GM21786 (cell line): ENCODE data around the gene CFAP57.

Experiments
- ATAC-seq: cut with Tn5 transposase; IDR thresholded peaks from one replicate; pipeline ENCODE4 v1.9.1; 2021; ENCODE audit not compliant: unreplicated experiment

The CFAP57 gene

DNA sequence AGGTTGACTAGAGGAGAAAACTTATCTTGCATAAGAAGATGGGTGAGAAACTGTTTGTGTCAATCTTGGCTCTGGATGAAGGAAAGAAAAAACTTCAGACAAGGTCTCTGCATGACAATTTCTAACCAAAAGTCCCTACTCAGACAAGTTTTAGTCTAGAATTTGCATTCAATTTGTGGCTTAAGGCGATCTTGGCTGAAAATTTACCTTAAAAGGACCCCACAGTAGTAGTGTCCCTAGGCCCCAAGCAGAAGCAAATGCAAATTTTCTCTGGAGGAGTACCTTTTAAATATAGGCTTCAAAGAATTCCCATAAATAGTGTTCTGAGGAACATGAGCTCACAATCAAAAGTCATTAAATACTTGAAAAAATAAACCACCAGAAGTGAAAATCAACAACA is 80.1 kb downstream of the CFAP57 start:
- ATAC-seq: no peak

GRCh38 chr1:43253173-43253572 is 81.0 kb downstream of the CFAP57 start:
- ATAC-seq: no peak

DNA sequence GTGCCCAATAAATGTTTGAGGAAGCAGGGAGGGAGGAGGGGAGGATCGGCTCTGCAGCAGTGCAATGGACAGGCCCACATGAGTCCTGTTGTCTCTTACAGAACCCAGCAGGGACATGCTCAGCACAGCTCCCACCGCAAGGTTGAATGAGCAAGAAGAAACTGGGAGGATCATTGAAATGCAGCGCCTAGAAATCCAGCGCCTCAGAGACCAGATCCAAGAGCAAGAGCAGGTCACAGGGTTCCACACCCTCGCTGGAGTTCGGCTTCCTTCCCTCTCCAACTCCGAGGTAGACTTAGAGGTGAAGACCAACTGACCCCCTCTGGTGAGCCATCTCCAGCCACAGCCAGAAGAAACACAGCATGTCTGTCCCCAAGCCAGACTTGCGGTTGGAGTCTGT is 81.7 kb downstream of the CFAP57 start:
- ATAC-seq: no peak

DNA sequence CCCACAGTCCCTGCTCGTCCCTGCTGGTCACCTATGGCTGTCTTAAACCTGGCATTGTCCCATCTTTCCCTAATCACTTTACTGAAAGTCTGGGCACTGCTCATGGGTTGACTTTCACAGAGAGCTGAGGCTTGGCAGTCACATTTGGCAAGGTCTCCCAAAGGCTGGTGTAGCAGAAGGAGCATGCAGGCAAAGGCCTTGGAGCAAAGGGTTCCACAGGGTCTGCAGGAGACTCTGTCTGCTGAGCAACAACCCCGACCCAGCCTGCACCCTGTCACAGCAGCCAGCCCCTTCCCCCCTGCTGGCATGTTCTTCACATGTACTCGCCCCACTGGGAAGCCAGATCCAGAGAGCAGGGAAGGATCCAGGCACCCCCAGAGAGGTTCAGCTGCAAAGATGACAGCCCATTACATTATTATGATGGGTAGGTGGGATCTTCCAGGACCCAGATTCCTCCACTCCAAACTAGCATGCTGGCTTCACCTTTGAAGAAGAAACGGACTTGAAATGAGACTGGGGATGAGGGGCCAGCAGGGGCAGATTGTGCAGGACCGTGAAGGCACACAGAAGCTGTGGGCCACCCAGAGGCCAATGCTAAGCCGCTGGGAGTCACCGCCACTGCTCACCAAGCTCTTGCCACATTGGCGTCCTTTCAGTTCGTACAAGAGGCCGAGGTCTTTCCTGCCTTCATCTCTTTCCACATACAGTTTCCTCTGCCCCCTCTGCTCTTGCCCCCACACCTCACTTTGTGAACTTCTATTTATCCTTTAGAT is 83.5 kb downstream of the CFAP57 start:
- no peak for ATAC-seq

- ATAC-seq: no peak
These were observed 84.8 kb downstream of the CFAP57 start for GRCh38 chr1:43256675-43257570.

DNA sequence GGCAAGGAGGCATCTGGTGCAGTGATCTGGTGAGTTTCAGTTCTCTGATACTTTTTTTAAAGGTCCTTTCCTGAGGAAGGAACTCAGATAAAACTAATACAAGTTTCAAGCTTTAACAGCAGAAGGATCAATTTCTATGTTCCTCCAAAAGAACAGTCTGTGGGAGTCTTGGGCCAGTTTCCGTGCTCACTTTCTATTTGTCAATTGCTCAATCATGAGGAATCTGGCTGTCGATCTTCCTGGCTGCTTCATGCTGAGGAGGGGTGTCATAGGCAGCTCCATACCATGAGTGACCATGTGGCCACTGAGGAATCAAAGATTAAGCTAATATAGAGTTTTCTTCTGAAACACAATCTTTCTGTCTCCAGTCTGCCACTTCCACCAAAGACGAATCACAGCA is 86.2 kb downstream of the CFAP57 start:
- ATAC-seq: no peak

DNA sequence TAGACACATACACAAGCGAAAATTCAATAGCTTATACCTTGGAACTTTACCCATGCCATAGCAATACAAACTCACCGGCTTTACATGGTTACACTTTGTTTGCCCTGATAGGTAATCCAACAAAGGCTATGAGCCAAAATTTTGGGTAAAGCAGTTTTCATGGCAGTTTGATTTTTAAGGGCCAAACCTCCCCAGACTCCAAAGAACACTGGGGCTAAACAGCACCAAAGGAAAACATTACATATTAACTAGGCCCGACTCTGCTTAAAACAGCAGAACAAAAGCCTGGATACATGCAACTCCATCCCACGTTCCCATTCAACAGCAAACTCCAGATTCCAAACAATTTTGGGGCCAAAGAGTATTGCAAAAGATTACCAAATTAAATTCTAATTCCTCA is 93.3 kb downstream of the CFAP57 start:
- ATAC-seq: no peak

DNA sequence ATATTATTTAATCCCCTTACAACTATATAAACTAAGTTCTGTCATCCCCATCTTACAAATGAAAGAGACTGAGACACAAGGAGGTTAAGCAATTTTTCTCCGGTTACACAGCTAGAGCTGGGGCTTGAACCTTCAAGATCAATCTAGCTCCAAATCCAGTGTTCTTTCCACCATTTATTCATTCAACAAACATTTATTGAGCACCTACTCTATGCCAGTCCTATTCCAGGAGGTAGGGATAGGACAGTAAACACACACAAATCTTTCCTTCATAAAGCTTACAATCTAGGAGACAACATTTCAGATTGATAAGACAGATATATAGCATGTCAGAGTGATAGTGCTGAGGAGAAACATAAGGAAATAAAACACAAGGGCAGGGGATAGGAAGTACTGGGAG is 94.8 kb downstream of the CFAP57 start:
- no peak for ATAC-seq

DNA sequence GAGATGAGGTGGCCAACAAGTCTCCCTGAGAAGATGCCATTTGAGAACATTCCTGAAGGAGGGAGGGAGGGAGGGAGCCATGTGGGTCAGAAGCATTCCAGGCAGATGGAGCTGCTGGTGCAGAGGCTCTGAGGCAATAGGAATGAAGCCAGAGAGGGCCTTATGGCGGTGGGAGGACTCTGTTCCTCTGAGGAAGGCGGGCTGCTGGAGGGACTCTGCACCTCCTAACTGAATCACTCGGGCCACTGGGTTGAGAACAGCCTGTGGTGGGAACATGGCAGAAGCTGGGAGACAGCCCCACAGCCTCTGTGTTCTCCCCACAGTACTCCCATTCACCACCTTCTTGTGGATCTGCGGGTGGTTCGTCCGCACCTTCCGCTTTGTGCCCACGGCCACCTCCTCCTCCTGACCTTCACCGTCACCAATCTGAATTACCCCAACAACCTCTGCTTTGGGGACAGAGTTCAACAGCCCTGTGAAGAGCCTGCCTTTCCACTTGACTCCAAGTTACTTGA is 95.2 kb downstream of the CFAP57 start:
- no peak for ATAC-seq

GRCh38 chr1:43267818-43268425 is 95.8 kb downstream of the CFAP57 start:
- ATAC-seq: no peak

- ATAC-seq: no peak
These were observed 97.7 kb downstream of the CFAP57 start, which contains the start of gene TMEM125 for GRCh38 chr1:43269627-43270375. Gene TMEM125, plus strand, starts transcription at chr1:43269983. Its CDS starts 2,740 bp downstream, at chr1:43272723.

GRCh38 chr1:43270421-43271095 is 98.4 kb downstream of the CFAP57 start:
- ATAC-seq: no peak

DNA sequence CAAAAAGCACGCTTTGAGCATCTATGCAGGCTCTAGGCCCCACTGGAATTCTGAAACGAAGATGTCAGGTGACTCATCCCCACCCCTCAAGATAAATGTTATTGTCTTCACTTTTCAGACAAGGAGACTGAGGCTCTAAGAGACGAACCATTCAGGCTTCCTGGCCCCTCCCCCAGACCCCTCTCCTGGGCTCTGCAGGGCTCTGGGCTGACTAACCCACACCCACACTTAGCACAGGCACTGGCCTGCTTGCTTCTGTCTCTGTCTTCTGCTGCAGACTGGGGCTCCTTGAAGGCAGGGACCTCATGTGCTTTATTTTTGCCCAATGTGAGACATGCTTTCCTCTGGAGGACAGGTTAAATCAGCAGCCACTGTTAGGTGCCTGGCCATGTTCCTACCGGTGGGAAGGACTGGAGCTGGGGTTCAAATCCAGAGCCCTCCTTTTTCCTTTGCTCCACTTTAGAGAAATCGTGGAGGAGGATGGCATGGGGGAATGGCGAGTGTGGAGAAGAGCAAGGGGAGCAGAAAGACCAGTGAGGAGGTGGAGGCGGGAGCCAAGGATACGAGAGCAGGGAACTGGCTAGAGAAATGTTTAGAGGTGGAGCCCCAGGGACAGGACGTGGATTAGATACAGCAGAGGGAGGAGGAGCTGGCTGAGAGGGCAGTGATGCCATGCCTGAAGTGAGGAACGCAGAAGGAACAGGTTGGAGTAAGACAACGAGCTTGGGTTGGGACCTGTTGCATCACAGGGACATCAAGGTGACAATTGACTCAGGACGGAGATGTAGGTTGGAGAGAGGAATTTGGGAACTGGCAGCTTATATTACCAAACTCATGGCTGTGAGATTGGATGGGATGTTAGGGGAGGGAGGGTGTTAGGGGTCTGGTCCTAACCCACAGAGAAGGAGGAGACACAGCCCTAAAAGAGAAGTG is 99.3 kb downstream of the CFAP57 start:
- ATAC-seq: no peak

- ATAC-seq: no peak
These were observed 100.0 kb downstream of the CFAP57 start for GRCh38 chr1:43272161-43272560.

DNA sequence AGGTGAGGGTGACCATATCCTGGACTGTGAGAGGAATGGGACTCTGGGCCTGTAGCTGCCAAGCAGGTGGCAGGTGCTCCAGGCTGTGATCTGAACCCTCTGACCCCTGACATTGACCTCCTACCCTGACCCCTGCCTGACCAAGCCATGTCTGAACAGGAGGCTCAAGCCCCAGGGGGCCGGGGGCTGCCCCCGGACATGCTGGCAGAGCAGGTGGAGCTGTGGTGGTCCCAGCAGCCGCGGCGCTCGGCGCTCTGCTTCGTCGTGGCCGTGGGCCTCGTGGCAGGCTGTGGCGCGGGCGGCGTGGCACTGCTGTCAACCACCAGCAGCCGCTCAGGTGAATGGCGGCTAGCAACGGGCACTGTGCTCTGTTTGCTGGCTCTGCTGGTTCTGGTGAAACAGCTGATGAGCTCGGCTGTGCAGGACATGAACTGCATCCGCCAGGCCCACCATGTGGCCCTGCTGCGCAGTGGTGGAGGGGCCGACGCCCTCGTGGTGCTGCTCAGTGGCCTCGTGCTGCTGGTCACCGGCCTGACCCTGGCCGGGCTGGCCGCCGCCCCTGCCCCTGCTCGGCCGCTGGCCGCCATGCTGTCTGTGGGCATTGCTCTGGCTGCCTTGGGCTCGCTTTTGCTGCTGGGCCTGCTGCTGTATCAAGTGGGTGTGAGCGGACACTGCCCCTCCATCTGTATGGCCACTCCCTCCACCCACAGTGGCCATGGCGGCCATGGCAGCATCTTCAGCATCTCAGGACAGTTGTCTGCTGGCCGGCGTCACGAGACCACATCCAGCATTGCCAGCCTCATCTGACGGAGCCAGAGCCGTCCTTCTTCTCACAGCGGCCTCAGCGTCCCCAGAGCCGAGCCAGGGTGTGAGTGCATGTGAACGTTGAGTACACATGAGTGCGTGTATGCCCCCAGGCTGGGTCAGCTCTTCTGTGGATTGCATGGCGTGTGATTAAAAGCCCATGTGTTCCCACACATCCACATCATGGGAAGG is 100.7 kb downstream of the CFAP57 start:
- no peak for ATAC-seq

DNA sequence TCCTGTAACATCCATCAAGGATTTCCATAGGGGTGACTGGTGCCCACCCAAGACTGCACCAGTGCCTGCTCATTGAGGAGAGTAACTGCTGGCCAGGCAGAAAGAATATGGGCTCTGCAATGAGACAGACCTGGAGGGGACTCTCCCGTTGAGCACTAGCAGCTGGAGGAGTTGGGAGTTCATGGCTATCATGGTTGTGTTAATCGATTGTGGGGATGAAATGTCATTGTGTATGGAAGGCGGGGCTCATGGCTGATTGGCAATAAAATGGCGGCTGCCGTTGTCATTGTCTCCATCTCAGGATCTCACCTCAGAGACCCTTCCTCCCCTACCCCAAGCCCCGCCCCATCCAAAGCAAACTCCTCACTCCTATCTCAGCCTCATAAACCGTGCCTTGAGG is 101.6 kb downstream of the CFAP57 start:
- no peak for ATAC-seq

DNA sequence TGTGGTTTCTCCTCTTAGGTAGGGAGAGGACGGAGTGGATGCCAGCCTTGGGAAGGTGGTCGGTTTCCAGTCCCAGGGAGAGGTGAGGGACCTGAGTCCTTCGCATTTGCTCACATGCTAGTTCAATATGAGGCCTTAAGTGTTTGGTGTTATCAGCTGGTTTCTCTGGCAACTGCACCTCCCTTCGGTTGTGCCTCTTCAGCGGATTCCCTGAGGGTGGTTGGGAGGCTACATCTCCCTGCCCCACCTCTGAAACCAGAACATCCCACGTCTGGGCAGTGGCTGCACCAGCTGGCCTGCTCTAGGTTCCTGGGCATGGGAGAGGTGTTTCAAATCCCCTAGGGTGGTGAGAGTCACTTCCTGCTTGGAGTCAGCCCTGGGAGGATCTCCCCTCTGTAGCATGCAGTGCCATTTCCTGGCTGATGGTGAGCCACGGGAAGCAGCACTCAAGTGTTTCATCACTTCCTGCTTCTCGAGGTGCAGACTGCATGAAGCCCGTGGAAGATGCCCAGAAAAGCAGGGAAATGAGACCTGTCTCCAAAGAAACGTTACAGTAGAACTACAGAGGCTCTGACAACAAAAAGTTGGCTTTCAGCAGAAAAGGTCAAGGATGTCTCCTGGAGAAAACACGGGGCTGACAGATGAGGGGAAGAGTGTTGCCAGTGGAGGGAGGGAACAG is 102.1 kb downstream of the CFAP57 start:
- ATAC-seq: no peak
